Stimulated activated CD4-positive, alpha-beta T cell treated with anti-CD3 and anti-CD28 coated beads, Interleukin-15, amount 100 ng/mL, for 24 hours (primary cell): ENCODE results near the gene UHMK1.

Experiments
- DNase-seq: peaks from one replicate; pipeline ENCODE4 v3.0.0-alpha.2; 2020

UHMK1 gene

GRCh38 chr1:162530988-162531319 is 33.3 kb downstream of the UHMK1 start:
- DNase-seq = no peak

GRCh38 chr1:162535501-162535900 is 37.9 kb downstream of the UHMK1 start:
- no peak for DNase-seq

DNA sequence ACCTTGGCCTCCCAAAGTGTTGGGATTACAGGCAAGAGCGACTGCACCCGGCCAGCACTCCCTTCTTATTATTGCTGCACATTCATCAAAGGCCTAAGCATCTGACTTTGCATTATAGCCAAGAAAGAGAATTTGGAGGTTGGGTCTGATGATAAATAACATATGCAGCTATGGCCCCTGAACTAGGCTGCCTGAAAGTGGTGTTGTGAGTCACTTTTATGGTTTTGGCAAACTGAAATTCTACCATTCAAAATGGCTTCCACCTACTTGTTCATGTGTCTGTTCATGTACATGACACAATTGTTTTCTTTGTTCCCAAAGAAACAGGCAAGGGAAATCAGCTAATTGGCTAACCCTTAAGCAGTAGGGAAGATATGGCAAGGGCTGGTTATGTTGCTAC is 38.9 kb downstream of the UHMK1 start:
- DNase-seq = no peak

GRCh38 chr1:162537216-162537615 is 39.6 kb downstream of the UHMK1 start:
- no peak for DNase-seq

GRCh38 chr1:162538815-162539431 is 41.3 kb downstream of the UHMK1 start:
- DNase-seq = no peak

- no peak for DNase-seq
Observed at GRCh38 chr1:162541619-162542141, 44.1 kb downstream of the UHMK1 start.

- DNase-seq = no peak
Observed at GRCh38 chr1:162543228-162543627, 45.6 kb downstream of the UHMK1 start.

- no peak for DNase-seq
Observed at GRCh38 chr1:162548170-162548569, 50.6 kb downstream of the UHMK1 start.

DNA sequence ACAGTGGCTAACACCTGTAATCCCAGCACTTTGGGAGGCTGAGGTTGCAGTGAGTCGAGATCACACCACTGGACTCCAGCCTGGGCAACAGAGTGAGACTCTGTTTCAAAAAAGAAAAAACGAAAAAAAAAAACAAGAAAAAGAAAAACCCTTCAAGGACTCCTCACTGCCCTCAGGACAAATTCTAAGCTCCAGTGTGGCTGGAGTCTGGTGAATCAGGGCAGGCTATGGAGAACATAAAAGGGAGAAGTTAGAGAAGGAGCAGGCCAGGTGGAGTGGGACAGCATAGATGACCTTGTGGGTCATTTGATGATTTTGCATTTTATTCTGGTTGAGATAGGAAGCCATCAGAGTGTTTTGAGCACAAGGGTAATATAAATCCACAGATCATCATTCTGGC is 51.4 kb downstream of the UHMK1 start:
- no peak for DNase-seq

DNA sequence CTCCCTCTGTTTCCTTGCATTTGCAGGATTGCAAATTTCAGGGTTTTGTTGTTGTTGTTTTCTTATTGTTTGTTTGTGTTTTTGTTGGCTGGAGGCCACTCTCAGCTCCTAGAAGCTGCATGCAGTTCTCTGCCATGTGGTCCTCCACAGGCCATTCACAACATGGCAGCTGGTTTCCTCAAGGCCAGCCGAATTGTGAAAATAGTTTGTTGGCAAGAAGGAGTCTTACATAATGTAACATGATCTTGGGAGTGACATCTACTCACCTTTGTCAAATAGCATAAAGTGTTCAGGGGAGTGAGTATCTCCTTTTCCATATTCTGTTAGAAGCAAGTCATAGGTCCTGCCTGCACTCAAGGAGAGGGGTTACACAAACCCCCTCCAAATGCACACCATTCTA is 53.3 kb downstream of the UHMK1 start:
- DNase-seq = no peak

GRCh38 chr1:162551969-162552683 is 54.5 kb downstream of the UHMK1 start:
- DNase-seq = no peak

DNA sequence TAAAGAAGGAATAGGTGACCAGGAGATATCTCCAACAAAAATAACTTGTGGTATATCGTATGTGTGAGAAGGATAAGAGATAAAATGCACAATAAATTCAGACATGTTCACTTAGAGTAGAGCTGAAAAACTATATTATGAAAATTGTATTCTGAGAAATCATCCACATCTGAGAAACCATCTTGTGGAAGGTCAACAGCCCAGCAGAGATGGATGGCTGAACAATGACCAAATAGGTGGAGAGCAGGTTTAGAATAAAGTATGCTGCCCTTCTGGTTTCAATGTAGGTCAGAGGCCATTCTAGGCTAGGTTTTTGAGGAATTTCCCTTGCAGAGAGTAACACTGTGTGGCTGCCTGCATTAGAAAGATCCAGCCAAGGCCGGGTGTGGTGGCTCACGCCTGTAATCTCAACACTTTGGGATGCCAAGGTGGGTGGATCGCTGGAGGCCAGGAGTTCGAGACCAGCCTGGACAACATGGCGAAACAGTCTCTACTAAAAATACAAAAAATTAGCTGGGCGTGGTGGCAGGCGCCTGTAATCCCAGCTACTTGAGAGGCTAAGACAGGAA is 55.1 kb downstream of the UHMK1 start:
- no peak for DNase-seq

GRCh38 chr1:162554258-162554657 is 56.6 kb downstream of the UHMK1 start:
- DNase-seq = no peak

- DNase-seq = no peak
Observed at GRCh38 chr1:162557536-162557935, 59.9 kb downstream of the UHMK1 start.

DNA sequence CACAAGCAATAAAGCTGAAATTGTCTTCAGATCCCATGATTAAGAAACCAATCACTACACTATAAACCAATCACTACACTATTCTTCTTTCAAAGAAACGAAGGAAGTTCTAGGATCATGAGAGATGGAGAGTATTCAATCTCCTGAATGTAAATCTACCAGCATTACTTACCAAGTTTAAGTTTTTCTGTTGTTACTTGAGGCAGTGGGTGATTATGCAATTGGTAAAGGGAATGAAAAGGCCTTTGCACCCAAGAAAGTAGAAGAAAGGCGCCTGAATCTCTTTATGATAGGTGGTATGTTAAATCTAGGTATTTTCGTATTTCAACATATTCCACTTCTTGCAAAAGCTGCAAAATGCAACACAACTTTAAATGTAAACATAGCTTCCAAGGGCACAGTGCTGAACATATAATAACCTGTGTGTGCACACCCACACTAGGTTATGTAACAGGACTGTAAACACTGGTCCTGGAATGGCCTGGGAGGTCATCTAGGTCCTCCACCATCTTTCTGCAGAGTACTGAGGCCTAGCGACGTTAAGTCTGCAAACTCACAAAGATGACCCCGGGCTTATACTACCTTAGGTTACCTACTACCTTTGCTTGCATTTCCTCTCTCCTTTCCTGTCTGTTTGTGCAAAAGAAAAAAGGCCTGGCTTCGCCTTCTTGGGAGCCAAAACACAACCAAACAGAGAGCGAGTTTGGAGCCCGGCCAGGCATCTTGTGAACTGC is 62.9 kb downstream of the UHMK1 start:
- DNase-seq = no peak

- DNase-seq = peak; percentile 99
Observed at GRCh38 chr1:162561037-162561615, 63.5 kb downstream of the UHMK1 start.

DNA sequence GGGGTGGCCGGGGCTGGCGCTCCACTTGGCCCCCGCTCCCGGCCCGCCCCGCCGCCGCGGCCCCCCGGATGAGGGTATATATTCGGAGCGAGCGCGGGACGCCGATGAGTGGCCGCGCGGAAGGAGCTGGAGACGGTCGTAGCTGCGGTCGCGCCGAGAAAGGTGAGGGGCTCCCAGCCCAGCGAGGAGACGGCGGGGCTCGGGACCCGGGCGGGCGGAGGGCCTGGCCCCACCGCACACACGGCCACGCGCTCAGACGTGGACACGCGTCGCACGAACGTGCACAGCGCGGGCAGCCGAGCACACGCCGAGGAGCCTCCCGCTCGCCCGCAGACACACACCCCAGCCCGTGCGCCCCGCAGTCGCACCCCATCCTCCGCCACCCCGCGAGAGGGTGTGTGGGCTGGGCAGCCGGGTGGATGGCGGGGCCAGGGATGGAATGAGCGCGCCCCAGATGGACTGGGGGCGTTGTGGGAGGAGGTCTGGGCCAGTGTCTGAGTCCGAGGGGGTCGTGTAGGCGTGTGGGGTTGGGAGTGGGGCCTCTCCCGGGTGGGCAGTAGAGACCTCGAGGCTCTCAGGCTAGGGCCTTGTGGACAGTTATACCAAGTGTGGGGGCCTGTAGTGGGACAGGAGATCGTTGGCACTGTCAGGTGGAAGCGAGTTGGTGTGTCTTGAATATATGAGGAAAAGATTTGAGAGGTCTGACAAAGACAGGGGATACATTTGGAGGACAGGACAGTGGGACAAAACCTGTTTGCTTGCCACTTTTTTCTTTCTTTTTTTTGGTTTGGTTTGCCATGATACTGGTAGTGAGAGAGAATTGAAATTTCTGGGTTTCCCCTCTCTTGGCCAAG is 64.2 kb downstream of the UHMK1 start, which contains the start of gene UAP1:
Gene UAP1, plus strand, starts transcription at position 107 of the 854 bp plus-strand sequence. CDS start 4,347 bp downstream, outside the sequence.
- DNase-seq = no peak

GRCh38 chr1:162562470-162562828 is 64.8 kb downstream of the UHMK1 start:
- DNase-seq = no peak

DNA sequence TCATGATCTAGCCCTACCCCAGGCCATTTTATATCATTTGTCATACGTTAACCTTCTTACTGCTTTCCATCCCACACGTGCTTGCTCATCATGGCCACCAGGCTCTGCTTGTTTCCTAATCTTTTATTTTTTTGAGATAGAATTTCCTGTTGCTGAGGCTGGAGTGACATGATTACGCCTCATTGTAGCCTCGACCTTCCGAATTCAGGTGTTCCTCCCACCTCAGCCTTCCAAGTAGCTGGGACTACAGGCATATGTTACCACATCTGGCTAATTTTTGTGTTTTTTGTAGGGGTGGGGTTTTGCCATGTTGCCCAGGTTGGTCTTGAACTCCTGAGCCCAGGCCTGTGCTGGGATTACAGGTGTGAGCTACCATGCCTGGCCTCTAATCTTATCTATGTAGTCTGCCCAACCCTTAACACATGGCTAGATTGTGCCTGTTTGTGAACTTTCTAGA is 67.2 kb downstream of the UHMK1 start:
- DNase-seq = no peak

GRCh38 chr1:162565460-162565859 is 67.8 kb downstream of the UHMK1 start:
- no peak for DNase-seq

GRCh38 chr1:162566870-162567269 is 69.3 kb downstream of the UHMK1 start:
- no peak for DNase-seq

- no peak for DNase-seq
Observed at GRCh38 chr1:162568802-162569201, 71.2 kb downstream of the UHMK1 start.
